ENCODE results near the gene MTRR.

The MTRR gene

DNA sequence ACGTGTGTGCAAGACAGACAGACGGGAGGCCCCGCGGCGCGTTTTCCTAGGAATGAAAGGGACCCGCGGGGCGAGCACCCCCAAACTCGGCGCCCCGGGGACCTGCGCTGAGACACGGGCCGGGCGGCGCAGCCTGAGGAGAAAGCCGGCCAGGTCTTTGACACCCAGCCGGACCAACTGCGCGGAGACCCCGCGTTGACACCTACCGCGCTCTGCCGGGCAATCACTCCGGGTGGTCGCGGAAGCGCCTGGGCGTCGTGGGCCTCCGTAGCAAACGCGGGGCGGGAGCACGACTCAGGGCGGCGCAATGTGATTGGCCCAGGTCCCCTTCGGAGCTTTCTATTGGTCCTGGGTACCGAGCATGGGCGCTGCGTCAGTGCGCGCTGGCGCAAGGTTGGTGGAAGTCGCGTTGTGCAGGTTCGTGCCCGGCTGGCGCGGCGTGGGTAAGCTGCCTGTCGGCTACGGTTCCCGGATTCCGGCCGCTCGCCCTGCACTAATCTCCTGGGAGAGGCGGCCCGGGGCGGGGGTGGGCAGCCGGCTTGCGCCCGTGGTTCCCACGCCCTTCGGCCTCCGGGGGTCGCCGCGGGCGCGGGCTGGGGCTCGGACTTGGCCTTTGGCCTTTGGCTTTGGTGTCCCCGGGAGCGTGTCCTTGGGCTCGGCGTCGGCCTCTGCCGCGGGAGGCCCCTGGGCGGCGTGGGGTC, at the start of gene MTRR, which contains the start of gene FASTKD3:
Gene MTRR, plus strand, starts transcription at position 376 of the 701 bp plus-strand sequence. CDS start 1,647 bp downstream, outside the sequence.
Gene FASTKD3, minus strand, starts transcription at position 259 of the 701 bp plus-strand sequence. CDS start 948 bp downstream, outside the sequence.
- peak; percentile 69 to 83 for DNase-seq (ENCODE audit: extremely low read depth in 1 of 2, low read depth in 1 of 2)

DNA sequence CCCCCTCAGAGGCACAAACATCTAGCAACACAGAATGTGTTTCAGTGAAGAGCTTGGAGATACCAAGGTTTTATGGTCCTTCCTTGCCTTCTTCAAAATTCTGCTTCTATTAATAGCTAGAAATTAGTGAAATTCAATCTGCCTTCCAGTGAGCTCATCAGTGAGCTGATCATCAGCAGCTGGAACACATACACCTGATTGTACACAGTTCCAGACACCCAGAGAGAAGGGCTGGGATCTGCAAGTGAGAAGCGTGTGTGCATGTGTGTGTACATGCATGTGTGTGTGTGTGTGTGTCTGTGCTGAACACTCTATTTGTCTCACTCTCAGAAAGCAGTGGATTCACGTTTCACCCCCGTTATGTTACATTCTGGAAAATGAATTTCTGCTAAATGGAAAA, 46.5 kb upstream of the MTRR start:
- DNase-seq (ENCODE audit: extremely low read depth in 1 of 2, low read depth in 1 of 2): no peak

DNA sequence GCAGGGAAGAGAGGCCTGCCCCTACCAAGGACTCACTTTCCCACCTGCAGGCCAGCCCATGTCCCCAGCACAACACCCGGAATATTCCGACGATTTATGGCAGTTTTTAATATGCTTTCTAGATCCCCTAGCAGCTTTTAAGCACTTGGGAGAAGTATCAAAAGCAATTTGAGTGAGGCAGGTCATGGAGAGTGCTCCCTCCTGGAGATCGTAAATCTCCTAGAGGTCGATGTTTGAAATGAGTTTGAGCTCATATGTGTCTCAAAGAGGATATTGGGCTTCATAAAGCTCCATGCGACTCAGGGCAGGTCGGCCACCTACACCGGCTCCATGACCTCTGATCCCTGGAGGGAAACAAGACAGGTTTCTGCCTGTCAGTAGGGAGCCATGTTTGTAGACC, 45.4 kb upstream of the MTRR start:
- no peak for DNase-seq (ENCODE audit: extremely low read depth in 1 of 2, low read depth in 1 of 2)

DNA sequence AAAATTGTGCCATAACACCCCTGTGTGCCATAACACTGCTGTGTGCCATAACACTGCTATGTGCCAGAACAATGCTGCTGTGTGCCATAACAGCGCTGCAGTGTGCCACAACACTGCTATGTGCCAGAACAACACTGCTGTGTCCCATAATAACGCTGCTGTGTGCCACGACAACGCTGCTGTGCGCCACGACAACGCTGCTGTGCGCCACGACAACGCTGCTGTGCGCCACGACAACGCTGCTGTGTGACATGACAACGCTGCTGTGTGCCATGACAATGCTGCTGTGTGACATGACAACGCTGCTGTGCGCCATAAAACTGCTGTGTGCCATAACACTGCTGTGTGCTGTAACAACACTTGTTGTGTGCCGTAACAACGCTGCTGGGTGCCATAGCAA, 44.0 kb upstream of the MTRR start:
- DNase-seq (ENCODE audit: extremely low read depth in 1 of 2, low read depth in 1 of 2): no peak

DNA sequence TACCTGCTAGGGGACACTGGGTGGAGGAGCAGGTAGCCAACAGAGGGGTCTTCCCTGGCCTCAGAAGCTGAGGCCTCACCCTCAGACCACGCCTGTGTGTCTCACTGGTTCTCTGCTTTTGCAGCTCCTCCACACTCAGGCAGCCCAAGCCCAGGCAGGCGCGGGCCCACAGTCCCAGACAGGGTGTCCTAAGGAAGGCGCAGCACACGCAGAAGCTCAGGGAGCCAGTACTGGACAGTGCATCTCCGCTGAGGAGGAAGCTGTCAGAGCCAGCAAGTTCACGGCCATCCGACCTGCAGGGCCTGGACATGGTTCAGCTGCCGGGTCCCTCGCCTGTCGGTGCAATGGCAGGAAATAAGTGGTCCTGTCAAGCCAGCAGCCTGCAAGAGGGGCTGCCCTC, 43.3 kb upstream of the MTRR start:
- no peak for DNase-seq (ENCODE audit: extremely low read depth in 1 of 2, low read depth in 1 of 2)

DNA sequence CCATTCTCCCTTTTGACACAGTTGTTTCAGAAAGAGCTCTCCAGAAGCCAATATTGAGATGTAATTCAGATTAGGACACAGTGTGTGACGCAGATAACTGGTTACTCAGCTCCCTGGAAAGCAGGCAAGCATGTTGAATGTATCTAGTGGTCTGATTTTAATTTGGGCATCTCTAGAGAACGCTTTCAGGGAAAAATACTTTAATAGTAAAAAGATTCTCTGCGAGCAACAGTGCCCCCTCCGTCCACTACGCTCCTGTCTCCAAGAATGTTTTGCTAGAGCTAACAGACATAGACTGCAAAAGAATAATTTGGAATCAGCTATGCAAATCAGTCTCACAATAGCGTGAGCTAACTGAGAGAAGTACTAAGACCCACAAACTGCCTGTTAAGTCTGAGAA, 41.3 kb upstream of the MTRR start:
- DNase-seq (ENCODE audit: extremely low read depth in 1 of 2, low read depth in 1 of 2): no peak

DNA sequence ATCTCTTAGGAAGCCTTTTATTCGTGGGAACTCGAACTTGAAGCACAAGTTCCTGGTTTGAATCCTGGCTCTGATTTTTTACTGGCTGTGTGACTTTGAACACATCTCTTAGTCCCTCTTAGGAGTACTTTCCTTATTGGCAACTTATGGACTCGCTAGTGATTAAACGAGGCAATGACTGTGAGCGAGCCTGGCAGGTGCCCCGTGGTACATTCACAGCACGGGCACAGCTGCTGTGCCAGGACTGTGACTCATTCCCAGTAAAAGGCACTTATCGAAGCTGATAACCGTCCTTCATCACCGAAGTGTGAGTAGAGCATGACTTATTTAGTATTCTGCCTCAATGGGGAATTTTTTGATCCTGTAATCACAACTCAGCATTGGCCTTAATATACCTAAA, 40.7 kb upstream of the MTRR start:
- DNase-seq (ENCODE audit: extremely low read depth in 1 of 2, low read depth in 1 of 2): no peak

DNA sequence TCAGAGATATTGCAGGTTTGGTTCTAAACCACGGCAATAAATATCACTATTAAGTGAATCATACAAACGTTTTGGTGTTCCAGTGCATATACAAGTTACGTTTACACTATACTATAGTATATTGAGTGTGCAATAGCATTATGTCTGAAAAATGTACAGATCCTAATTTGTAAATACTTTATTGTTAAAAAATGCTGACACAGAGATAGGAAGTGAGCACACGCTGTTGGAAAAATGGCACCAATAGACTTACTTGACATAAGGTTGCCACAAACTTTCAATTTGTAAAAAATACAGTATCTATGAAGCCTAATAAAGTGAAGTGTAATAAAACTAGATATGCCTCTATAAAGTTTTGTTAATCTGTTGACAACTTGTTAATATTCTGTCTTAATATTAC, 34.0 kb upstream of the MTRR start:
- DNase-seq (ENCODE audit: extremely low read depth in 1 of 2, low read depth in 1 of 2): no peak

DNA sequence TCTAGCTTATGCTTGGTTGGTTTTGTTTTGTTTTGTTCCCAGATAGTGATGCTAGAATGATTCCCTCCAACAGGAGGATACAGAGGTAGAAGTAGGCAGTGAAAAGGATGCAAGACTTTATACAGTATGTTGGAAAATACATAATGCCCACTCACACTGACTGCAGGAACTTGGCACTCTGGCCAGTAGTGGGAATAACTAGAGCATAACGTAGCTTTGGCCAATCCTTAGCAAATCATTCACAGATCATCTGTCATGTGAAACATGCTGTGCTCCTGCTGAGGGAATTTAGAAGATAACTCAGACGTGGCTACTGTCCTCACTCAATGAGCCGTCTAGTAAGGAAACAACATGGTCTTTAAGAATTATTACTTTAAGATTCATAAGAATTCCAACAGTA, 31.5 kb upstream of the MTRR start:
- no peak for DNase-seq (ENCODE audit: extremely low read depth in 1 of 2, low read depth in 1 of 2)

DNA sequence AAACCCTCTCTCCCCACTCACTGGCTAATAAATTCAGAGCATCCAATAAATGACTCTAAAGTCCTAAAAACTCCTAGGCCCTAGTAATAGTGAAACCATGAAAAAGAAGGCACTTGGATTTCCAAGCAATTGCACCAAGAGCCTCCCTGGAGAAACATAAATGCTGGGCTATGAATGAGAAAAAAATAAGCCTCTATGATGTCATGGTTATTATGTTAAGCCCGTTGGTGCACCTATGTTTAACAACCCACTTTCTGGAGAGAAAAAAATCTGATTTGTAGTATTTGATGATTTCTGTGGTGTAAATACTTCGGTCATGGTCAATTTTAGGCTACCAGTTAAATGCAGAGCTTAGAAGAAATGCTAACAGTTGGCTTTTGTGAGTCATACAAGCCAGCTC, 26.4 kb upstream of the MTRR start:
- no peak for DNase-seq (ENCODE audit: extremely low read depth in 1 of 2, low read depth in 1 of 2)

DNA sequence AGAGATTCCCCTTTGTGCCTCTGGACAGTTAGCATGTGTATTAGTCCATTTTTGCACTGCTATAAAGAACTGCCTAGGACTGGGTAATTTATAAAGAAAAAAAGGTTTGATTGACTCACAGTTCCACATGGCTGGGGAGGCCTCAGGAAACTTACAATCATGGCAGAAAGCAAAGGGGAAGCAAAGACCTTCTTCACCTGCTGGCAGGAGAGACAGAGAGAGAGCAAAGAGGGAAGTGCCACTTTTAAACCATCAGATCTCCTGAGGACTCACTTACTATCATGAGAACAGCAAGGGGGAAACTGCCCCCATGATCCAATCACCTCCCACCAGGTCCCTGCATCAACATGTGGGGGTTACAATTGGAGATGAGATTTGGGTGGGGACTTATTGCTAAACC, 24.0 kb upstream of the MTRR start:
- no peak for DNase-seq (ENCODE audit: extremely low read depth in 1 of 2, low read depth in 1 of 2)

DNA sequence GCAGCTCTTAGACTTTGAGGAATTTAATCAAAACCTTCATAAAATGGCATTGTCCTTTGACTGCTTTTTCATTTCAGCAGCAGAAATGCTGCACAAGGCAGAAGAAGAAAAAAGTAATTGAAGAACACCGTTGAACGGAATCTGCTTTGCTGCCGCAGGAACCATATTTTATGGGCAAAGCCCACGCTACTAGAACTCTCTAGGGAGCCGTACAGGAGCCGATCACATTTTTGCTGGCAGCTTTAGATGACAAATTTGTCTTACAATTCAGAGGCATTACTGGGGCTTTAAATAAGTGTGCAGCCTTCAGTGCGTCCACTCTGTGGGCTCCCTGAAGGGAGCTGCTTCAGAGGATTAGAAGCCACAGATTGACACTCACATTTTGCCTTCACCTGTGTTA, 23.4 kb upstream of the MTRR start:
- no peak for DNase-seq (ENCODE audit: extremely low read depth in 1 of 2, low read depth in 1 of 2)

DNA sequence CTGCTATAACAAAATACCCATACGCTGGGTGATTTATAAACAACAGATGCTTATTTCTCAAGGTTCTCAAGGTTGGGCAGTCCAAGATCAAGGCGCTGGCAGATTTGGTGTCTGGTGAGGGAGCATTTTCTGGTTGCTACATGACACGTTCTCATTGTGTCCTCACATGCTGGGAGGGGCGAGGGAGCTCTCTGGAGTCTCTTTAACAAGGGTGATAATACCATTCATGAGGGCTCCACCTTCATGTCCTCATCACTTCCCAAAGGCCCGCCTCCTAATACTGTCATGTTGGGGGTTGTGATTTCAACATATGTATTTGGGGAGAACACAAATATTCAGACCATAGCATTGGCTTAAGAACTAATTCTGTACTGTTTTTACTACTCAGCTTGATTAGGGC, 22.6 kb upstream of the MTRR start:
- DNase-seq (ENCODE audit: extremely low read depth in 1 of 2, low read depth in 1 of 2): no peak

DNA sequence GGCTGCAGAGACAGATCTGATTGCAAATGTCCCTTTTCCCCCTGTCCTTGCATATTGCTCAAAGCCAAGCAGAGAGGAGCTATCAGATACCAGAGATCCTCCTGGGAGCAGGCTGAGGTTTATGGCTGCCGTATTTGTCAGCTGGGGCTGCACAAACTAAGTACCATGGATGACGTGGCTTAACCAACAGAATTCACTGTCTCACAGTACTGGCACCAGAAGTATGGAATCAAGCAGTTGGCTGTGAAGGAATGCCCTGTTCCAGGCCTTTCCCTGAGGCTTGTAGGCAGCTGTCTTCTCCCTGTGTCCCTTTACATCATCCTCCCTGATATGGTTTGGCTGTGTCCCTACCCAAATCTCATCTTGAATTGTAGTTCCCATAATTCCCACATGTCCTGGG, 20.7 kb upstream of the MTRR start:
- no peak for DNase-seq (ENCODE audit: extremely low read depth in 1 of 2, low read depth in 1 of 2)

DNA sequence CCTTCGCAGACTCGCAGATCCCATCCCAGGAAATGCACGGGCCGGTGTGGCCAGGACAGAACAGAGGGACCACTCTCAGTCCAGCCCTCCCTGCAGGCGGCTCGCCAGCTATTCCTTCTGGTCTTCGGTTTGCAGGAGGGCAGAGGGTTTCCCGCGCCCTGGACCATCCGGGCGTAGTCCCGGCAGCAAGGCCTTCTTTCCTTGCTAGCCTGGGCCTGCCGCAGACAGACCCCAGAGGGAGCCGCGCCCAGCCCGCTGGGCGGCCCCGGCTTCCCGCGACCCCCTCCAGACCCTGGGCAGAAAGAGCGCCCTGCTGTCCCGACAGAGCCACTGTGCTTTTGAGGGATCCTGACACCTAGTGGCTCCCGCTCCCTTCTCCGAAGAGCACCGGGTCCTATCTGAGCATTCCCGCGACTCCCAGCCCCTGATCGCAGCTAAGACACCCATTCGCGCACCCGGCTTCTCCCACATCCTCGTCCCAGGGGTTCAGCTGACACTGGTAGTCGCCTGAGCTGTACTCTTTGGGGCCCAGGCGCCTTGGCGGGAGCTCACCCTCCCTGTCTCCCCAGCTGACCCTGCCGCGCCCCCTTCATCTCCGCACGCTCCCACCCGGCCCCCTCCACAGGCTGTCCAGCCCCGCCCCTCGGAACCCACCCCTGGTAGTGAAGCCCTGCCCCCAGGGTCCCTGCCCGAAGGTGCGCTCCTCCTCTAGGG, 19.1 kb upstream of the MTRR start:
- no peak for DNase-seq (ENCODE audit: extremely low read depth in 1 of 2, low read depth in 1 of 2)

DNA sequence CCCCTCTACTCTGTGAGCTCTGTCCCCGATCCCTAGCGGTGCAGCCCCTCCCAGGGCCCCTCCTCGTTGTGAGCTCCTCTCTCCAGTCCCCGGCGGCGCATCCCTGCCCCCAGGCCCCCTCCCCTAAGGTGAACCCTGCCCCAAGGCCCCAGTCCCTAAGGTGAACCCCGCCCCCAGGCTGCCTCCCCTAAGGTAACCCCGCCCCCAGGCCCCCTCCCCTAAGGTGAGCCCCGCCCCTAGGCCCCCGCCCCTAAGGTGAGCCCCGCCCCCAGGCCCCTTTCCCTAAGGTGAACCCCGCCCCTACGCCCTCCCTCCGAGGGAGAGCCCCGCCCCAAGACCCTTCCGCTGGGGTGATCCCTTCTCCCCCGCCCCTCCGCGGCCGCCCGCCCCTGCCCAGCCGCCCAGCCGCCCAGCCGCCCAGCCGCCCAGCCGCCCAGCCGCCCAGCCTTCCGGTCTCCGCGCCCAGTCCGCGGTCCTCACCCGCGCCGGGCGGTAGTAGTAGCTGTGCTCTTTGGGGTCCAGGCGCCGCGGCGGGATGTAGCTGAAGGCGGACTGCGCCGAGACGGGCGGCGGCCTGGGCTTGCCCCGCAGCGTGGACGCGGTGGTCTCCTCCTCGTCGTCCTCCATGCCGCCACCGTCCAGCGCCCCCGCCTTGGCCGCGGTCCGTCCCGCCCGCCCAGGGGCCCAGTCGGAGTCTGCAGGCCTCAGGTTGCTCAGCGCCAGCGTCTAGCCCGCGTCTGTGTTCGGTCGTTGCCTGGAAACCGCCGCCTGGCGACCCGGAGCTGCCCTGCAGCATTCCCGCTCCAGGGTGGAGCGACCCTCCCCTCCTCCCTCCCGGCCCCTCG, 18.3 kb upstream of the MTRR start, which contains the start of gene CFAP90:
Gene CFAP90, minus strand, starts transcription at position 739 of the 845 bp plus-strand sequence. Its CDS starts 112 bp downstream, at position 627.
- DNase-seq (ENCODE audit: extremely low read depth in 1 of 2, low read depth in 1 of 2): peak in 1 of 2 donors; percentile 13

DNA sequence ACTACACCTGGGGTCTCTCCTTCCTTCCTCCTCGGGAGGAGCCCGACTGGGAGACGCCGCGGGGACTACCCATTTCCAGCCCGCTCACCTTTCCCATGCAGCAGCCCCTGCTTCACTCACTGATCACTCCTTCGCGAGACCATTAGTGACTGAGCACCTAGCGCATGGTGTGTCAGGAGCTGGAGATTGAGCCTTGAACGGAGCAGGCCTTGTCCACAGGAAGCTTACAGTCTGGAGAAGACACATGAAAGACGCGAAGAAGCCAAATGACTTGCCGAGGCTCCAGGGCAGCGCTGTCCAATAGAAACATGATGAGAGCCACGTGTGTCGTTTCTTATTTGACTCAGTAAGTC, 17.7 kb upstream of the MTRR start:
- DNase-seq (ENCODE audit: extremely low read depth in 1 of 2, low read depth in 1 of 2): no peak

DNA sequence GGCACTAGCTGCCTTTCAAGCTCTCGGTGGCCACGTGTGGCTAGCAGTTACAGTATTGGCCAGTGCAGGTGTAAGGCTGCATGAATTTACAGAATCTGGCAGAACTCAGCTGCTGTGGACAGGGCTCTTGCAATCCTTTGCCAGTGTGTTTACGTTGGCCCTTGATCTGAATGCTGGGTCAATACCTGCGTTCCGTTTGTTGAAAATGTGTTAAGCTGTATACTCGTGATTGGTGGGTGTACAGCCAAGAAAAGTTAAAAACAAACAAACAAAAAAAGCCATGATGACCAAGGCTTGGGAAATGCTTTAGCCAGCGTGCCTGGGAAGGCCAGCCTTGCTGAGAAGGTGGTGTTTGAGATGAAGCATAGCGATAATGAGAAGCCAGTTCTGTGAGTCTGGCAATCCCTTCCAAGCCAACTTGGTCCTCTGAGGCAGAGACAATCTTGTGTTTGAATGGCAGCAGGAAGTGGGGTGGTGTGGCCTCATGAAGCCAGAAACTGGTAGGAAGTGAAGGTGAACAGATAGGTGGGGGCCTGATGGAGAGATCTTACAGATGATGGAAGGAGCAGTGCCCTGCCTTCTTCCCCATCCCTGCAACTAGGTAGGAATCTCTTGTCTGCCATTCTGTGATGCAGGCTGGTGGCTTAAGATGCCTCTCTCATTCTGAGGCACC, 17.2 kb upstream of the MTRR start:
- no peak for DNase-seq (ENCODE audit: extremely low read depth in 1 of 2, low read depth in 1 of 2)

DNA sequence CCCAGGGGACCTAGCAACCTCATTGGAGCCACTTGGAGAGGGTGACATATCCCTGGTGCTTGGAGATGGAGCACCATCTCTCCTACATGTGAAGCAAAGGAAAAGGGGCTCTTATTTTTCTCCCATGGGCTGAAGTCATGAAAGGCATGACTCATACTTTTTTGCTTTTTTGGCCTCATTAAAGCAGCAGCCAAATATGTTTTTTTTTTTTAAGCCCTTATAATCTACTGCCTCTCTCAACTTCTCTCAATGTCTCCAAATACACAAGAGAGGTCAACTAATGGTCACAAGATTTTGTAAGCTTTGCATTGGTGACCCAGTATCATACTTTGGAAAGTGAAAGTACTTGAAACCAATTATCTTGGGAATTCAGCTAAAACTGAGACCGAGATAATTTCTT, 16.4 kb upstream of the MTRR start:
- DNase-seq (ENCODE audit: extremely low read depth in 1 of 2, low read depth in 1 of 2): no peak

DNA sequence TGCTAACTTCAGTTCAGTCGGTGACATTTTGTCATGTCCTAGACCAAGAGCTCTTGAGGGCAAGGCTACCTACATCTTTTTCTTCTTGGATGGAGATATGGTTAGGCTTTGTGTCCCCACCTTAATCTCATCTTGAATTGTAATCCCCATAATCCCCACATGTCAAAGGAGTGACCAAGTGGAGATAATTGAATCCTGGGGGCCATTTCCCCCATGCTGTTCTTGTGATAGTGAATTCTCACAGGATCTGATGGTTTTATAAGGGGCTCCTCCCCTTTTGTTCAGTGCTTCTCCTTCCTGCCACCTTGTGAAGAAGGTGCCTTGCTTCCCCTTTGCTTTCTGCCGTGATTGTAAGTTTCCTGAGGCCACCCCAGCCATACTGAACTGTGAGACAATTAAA, 16.0 kb upstream of the MTRR start:
- no peak for DNase-seq (ENCODE audit: extremely low read depth in 1 of 2, low read depth in 1 of 2)

DNA sequence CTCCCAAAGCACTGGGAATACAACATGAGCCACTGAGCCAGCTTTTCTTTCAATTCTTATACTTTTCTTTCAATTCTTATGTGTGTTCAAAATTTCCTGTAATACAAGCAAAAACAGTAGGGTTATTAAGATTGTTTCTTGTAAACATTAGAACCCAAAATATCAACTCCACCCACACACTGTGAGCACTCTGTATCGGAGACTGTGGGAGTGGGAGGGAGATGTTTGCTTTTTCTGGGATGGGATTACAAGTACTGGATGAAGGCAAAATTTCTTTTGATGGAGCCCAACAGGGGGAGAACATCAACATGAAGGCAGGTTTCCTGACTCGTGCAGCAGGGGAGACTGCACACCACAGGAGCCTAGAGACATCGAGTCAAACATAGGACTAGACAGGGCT, 13.3 kb upstream of the MTRR start:
- no peak for DNase-seq (ENCODE audit: extremely low read depth in 1 of 2, low read depth in 1 of 2)

Measured in activated CD8-positive, alpha-beta memory T cell treated with anti-CD3 and anti-CD28 coated beads for 1 hour (primary cell).